SH-SY5Y (cell line): ENCODE measurements around the gene SYTL2.

ENCODE experiments used
- GATA2 ChIP-seq: IDR thresholded peaks from 2 replicates; pipeline ENCODE4 v1.6.1; 2011; ENCODE audit warnings: mild to moderate bottlenecking, low read depth, low read length
- GATA3 ChIP-seq: IDR thresholded peaks from 2 replicates; pipeline ENCODE4 v1.6.1; 2011; ENCODE audit warnings: low read depth, mild to moderate bottlenecking, low read length, moderate library complexity

- TF ChIP-seq GATA2 (peak; percentile 30; the same call in 1 of the 2 replicates), GATA3 (peak; percentile 37; the same call in 1 of the 2 replicates)
Observed at GRCh38 chr11:85827748-85828639, 17.1 kb upstream of the SYTL2 start.
